Ishikawa (cell line): ENCODE measurements around the gene CNTNAP2.

Source experiments
- CEBPB ChIP-seq: IDR thresholded peaks from 2 replicates; pipeline ENCODE4 v1.6.1; 2012
- CREB1 ChIP-seq: IDR thresholded peaks from 2 replicates; pipeline ENCODE4 v1.6.1; 2012; ENCODE audit warnings: low read depth
- EGR1 ChIP-seq: IDR thresholded peaks from 2 replicates; pipeline ENCODE4 v1.6.1; 2012
- EP300 ChIP-seq: IDR thresholded peaks from 2 replicates; pipeline ENCODE4 v1.6.1; 2012; ENCODE audit warnings: borderline replicate concordance
- MAX ChIP-seq: IDR thresholded peaks from 2 replicates; pipeline ENCODE4 v1.6.1; 2012
- TAF1 ChIP-seq: IDR thresholded peaks from 2 replicates; pipeline ENCODE4 v1.6.1; 2012; ENCODE audit warnings: low read depth, mild to moderate bottlenecking
- TCF12 ChIP-seq: IDR thresholded peaks from 2 replicates; pipeline ENCODE4 v1.6.1; 2012; ENCODE audit warnings: low read depth
- USF1 ChIP-seq: IDR thresholded peaks from 2 replicates; pipeline ENCODE4 v1.6.1; 2012

GRCh38 chr7:146702898-146703297 is 586.3 kb downstream of the CNTNAP2 start:
- TF ChIP-seq CREB1 (no peak), CEBPB (no peak), EP300 (no peak), EGR1 (no peak), MAX (no peak), USF1 (no peak), TAF1 (no peak), TCF12 (no peak)
